GM20000 (cell line): ENCODE data around the gene CHRNG.

Source experiments
- DNase-seq: peaks from one replicate; pipeline ENCODE4 v3.0.0; 2012; ENCODE audit warnings: low spot score
- CTCF ChIP-seq: IDR thresholded peaks from 2 replicates; pipeline ENCODE4 v1.5.1; 2012; ENCODE audit warnings: mild to moderate bottlenecking, control low read depth; ENCODE audit errors: extremely low read depth, missing control alignments

The CHRNG gene

GRCh38 chr2:232542715-232543467 is 3.4 kb downstream of the CHRNG start:
- no peak for TF ChIP-seq CTCF

GRCh38 chr2:232543491-232543890 is 4.0 kb downstream of the CHRNG start:
- no peak for TF ChIP-seq CTCF
- no peak for DNase-seq

More at GRCh38 chr2:232542715-232543467, 3.4 kb downstream of the CHRNG start:
- no peak for DNase-seq

GRCh38 chr2:232543928-232544631 is 4.6 kb downstream of the CHRNG start:
- TF ChIP-seq CTCF = no peak
- DNase-seq = no peak

- DNase-seq = no peak
- TF ChIP-seq CTCF = no peak
These were observed 5.2 kb downstream of the CHRNG start for GRCh38 chr2:232544674-232545073.

GRCh38 chr2:232545511-232546375 is 6.3 kb downstream of the CHRNG start:
- TF ChIP-seq CTCF = no peak
- no peak for DNase-seq

- DNase-seq = no peak
- TF ChIP-seq CTCF = no peak
These were observed 8.5 kb downstream of the CHRNG start for GRCh38 chr2:232547991-232548390.
